GM23338 (cell line): ENCODE data around the gene GPI. TPM values are rescaled to one million over a fixed set of nuclear protein-coding genes. Genes with fewer than 3 reads are reported as not detected.

Source experiments
- CREB1 ChIP-seq: fragments of 250-450 bp; sonication (Bioruptor Pico); IDR thresholded peaks from 2 replicates; pipeline ENCODE4 v1.5.0; 2020; ENCODE audit warnings: low read depth, mild to moderate bottlenecking, moderate library complexity
- EZH2 ChIP-seq: fragments of 200-600 bp; sonication (generic); IDR thresholded peaks from one replicate; pipeline ENCODE4 v1.8.0; 2017; ENCODE audit warnings: antibody characterized with exemption, mild to moderate bottlenecking, low read depth; ENCODE audit not compliant: unreplicated experiment
- EZH2phosphoT487 ChIP-seq: fragments of 200-600 bp; sonication (generic); IDR thresholded peaks from one replicate; pipeline ENCODE4 v1.8.1; 2018; ENCODE audit warnings: antibody characterized with exemption; ENCODE audit not compliant: unreplicated experiment
- REST ChIP-seq: IDR thresholded peaks from one replicate; pipeline ENCODE4 v1.6.1; 2018; ENCODE audit warnings: antibody characterized with exemption; ENCODE audit not compliant: unreplicated experiment
- STAT1 ChIP-seq: IDR thresholded peaks from one replicate; pipeline ENCODE4 v1.6.1; 2016; ENCODE audit warnings: antibody characterized with exemption; ENCODE audit not compliant: unreplicated experiment
- ZNF114 ChIP-seq: fragments of 250-450 bp; sonication (Bioruptor Pico); IDR thresholded peaks from 2 replicates; pipeline ENCODE4 v1.5.0; 2020; ENCODE audit warnings: mild to moderate bottlenecking, moderate library complexity
- ZNF462 ChIP-seq: fragments of 250-450 bp; sonication (Bioruptor Pico); IDR thresholded peaks from 2 replicates; pipeline ENCODE4 v1.5.0; 2020; ENCODE audit warnings: mild to moderate bottlenecking, moderate library complexity
- polyA plus RNA-seq: library from polyadenylated mRNA; unstranded; fragments of >200 nt; fragmentation: Nextera tagmentation; extraction: Ambion mirVana; gene quantifications from 2 replicates; pipeline ENCODE4 v1.2.1, GENCODE V29; 2016
- total RNA-seq: library from RNA; depleted of rRNA; stranded (reverse); fragments of >200 nt; shearing (Covaris generic); gene quantifications from 2 replicates; pipeline ENCODE4 v1.2.3, GENCODE V29; 2014

The GPI gene
- total and polyA plus RNA-seq, 2 experiments from 2014 or later, result 136 to 327 TPM

GRCh38 chr19:34364462-34364829 lies 550 bp upstream of the GPI start (continued):
- TF ChIP-seq ZNF462, result no peak
- no peak for TF ChIP-seq STAT1
- no peak for TF ChIP-seq EZH2
- no peak for TF ChIP-seq EZH2phosphoT487
- TF ChIP-seq CREB1, result no peak
- no peak for TF ChIP-seq REST
- TF ChIP-seq ZNF114 (CRISPR knock-in tag), result no peak
